Karpas-422 (cell line): ENCODE measurements around the gene RSPRY1. TPM values are rescaled to one million over a fixed set of nuclear protein-coding genes. Genes with fewer than 3 reads are reported as not detected.

ENCODE experiments used
- DNase-seq: peaks from one replicate; pipeline ENCODE4 v3.0.0-alpha.2; 2015
- H2AFZ ChIP-seq: fragments of 200-600 bp; sonication (generic); 2 replicates; pipeline ENCODE4 v1.6.1; 2014; ENCODE audit warnings: antibody characterized with exemption, low read length, mixed read lengths
- H3K27ac ChIP-seq: fragments of 200-600 bp; sonication (generic); 2 replicates; pipeline ENCODE4 v1.5.1; 2014; ENCODE audit warnings: mild to moderate bottlenecking, low read length, moderate library complexity
- H3K27me3 ChIP-seq: fragments of 200-600 bp; sonication (generic); 2 replicates; pipeline ENCODE4 v1.6.1; 2014; ENCODE audit warnings: low read length, mixed read lengths
- H3K36me3 ChIP-seq: fragments of 200-600 bp; sonication (generic); 2 replicates; pipeline ENCODE4 v1.6.1; 2014; ENCODE audit warnings: low read length, mixed read lengths; ENCODE audit not compliant: insufficient read depth
- H3K4me1 ChIP-seq: fragments of 200-600 bp; sonication (generic); 2 replicates; pipeline ENCODE4 v1.6.1; 2014; ENCODE audit warnings: mild to moderate bottlenecking, low read length, mixed read lengths
- H3K4me2 ChIP-seq: fragments of 200-600 bp; sonication (generic); 2 replicates; pipeline ENCODE4 v1.6.1; 2014; ENCODE audit warnings: low read length, low read depth, mild to moderate bottlenecking; ENCODE audit not compliant: poor library complexity, severe bottlenecking
- H3K4me3 ChIP-seq: fragments of 200-600 bp; sonication (generic); 2 replicates; pipeline ENCODE4 v1.5.1; 2014; ENCODE audit warnings: mild to moderate bottlenecking, antibody characterized with exemption, low read length, mixed read lengths
- H3K79me2 ChIP-seq: fragments of 200-600 bp; sonication (generic); 2 replicates; pipeline ENCODE4 v1.6.1; 2014; ENCODE audit warnings: mild to moderate bottlenecking, low read length, mixed read lengths
- H3K9ac ChIP-seq: fragments of 200-600 bp; sonication (generic); 2 replicates; pipeline ENCODE4 v1.6.0; 2014; ENCODE audit warnings: low read length
- H3K9me2 ChIP-seq: fragments of 200-600 bp; sonication (generic), shearing (Covaris generic); replicated peaks from 2 replicates; pipeline ENCODE4 v1.6.0; 2014; ENCODE audit warnings: mild to moderate bottlenecking, low read length, moderate library complexity; ENCODE audit not compliant: insufficient read depth
- H3K9me3 ChIP-seq: fragments of 300-700, 200-600 bp; sonication (generic); 2 replicates; pipeline ENCODE4 v1.6.1; 2014; ENCODE audit warnings: low read length, mixed read lengths
- H4K20me1 ChIP-seq: fragments of 200-600 bp; sonication (generic); 2 replicates; pipeline ENCODE4 v1.6.1; 2014; ENCODE audit warnings: mild to moderate bottlenecking, antibody characterized with exemption, low read length, low read depth; ENCODE audit not compliant: insufficient read depth
- total RNA-seq: library from RNA; depleted of rRNA; stranded (reverse); fragments of >200 nt; shearing (Covaris generic); gene quantifications from 2 replicates; pipeline ENCODE4 v1.2.3, GENCODE V29; 2014; ENCODE audit warnings: low replicate concordance; rRNA removed

Gene RSPRY1
- 23.7 and 26.4 TPM in 2 replicates for total RNA-seq

DNA sequence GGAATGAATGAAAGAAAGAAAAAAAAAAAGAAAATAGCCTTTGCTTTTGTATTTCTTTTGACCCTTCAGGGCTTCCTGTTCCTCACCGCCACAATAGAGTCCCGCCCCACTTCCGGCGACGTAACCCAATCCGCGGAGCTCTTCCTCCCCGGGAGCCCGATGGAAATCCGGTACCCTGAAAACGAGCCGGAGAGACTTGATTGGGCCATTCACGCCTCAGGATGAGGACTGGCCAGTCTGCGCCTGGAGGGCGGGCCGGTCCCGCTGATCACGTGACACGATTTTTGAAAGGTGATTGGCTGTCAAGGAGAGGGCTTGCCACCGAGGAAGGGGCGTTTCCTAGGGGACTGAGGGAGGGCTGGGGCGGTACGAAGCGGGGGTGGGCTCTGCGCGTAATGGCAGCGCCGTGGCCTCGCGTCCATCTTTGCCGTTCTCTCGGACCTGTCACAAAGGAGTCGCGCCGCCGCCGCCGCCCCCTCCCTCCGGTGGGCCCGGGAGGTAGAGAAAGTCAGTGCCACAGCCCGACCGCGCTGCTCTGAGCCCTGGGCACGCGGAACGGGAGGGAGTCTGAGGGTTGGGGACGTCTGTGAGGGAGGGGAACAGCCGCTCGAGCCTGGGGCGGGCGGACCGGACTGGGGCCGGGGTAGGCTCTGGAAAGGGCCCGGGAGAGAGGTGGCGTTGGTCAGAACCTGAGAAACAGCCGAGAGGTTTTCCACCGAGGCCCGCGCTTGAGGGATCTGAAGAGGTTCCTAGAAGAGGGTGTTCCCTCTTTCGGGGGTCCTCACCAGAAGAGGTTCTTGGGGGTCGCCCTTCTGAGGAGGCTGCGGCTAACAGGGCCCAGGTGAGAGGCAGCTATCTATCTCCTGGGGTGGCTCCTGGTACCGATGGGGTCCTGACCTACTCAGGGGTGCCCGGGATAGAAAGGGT, at the start of gene RSPRY1, which contains the start of gene PSME3IP1:
Gene RSPRY1, plus strand, starts transcription at position 385 of the 927 bp plus-strand sequence. CDS start 18,330 bp downstream, outside the sequence.
Gene PSME3IP1, minus strand, starts transcription at position 95 of the 927 bp plus-strand sequence. CDS start 12,185 bp downstream, outside the sequence.
- H3K9me2 ChIP-seq, result no peaks in the 10 kb centered on the region
- peak within 1 kb of the TSS; percentile 60 for H3K27ac ChIP-seq
- H3K27me3 ChIP-seq, result no peaks in the 10 kb centered on the region
- peak; percentile 100 for DNase-seq
- peak within 1 kb of the TSS; percentile 96 for H3K4me3 ChIP-seq
- H3K9me3 ChIP-seq, result no peaks in the 10 kb centered on the region
- H3K9ac ChIP-seq, result peak within 1 kb of the TSS; percentile 93
- peak within 1 kb of the TSS; percentile 91 for H3K4me2 ChIP-seq
- peaks cover 96% of the 10 kb centered on the region for H3K79me2 ChIP-seq
- no peaks in the 10 kb centered on the region for H4K20me1 ChIP-seq
- peak within 1 kb of the TSS; percentile 62; the same call in 1 of the 2 replicates for H2AFZ ChIP-seq
- H3K36me3 ChIP-seq, result peaks cover 3% of the 10 kb centered on the region
- peaks cover 39% of the 10 kb centered on the region for H3K4me1 ChIP-seq

DNA sequence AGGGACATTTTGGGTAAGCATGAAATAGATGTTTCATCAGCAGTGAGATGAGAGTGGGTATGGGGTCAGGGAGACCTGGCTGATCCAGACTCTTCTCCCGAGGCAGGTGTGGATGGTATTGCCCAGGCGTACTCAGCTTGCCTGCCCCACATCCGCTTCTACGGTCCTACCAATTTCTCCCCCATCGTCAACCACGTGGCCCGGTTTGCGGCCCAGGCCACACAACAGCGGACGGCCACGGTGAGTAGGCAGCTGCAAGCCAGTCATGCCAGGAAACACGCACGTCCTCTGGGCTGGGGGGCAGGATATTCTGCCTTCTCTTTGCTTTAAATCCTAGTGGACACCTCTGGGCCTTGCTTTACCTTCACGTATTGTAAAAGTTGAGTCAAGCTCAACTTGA, 49.1 kb upstream of the RSPRY1 start:
- Histone ChIP-seq H3K27ac (no peak overlapping the region), H3K27me3 (no peaks in the 10 kb centered on the region), H3K4me2 (no peak overlapping the region), H3K9me2 (no peaks in the 10 kb centered on the region), H3K4me1 (no peaks in the 10 kb centered on the region), H3K4me3 (no peak overlapping the region), H2AFZ (no peak overlapping the region), H3K79me2 (no peaks in the 10 kb centered on the region), H3K36me3 (no peaks in the 10 kb centered on the region), H3K9ac (no peak overlapping the region), H4K20me1 (no peaks in the 10 kb centered on the region), H3K9me3 (no peaks in the 10 kb centered on the region)
- no peak for DNase-seq

DNA sequence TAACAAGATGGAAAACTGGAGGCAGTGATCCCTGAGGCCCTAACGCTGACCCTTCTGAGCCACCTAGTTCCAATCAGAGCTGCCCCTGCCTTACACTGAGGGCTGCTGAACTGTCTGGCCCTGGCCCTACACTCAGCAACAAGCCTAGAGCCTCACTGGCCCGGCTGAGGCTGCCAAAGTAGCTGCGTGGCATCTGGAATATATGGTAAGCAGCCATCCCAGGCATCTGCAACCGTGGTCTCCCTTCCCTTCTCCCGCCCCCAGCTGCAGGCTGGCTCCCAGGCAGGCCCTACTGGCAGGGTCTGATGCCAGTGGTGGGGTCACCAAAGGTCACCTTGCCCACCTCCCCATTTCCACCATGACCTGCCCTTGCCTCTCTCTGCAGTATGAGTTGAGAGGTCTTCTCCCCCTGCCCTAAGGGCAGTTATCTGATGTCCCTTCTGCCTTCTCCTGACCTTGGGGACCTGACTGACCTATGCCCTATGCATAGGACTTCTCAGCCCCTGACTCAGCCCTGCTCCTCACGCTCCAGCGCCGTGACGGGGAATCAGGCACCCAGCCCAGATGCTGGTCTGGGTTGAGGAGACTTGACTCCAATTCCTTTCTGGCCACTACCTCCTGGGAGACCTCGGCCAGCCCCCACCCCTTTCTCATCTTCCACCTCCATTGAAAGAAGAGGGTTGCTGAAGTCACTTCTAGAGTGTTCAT, 48.4 kb upstream of the RSPRY1 start:
- Histone ChIP-seq H2AFZ (no peak overlapping the region), H3K4me1 (no peaks in the 10 kb centered on the region)

DNA sequence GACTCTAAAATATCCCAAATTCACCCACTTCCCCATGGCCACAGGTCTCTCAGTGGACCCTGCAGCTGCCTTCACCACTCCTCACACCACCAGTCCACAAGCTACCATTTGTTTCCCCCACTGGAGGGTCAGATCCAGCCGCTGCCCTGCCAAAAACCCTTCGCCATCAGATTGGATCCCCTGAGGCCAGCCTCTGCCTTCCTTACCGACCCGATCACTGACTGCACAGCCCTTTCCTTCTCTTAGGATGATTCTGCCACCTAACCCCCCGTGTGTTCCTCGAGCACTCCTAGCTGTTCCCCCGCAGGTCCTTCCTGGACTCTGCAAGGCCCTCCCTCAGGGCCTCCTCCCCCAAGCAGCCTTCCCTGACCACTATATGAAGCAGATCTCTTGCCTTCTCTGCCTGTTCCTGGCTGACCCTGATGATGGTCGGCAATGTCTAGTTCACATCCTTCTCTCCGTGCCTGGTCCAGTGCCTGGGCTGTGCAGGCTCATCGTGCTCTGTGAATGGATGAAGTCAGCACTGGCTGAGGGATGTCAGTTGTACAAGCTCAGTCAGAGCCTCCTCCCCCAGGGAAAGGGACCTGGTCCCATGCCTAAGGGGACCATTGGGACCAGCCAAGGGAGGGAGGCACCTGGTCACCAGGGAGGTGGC, 47.7 kb upstream of the RSPRY1 start:
- Histone ChIP-seq H3K9me3 (no peaks in the 10 kb centered on the region), H4K20me1 (no peaks in the 10 kb centered on the region), H2AFZ (no peak overlapping the region), H3K27ac (no peak overlapping the region), H3K4me1 (no peaks in the 10 kb centered on the region), H3K79me2 (no peaks in the 10 kb centered on the region), H3K4me3 (no peak overlapping the region), H3K9me2 (no peaks in the 10 kb centered on the region), H3K4me2 (no peak overlapping the region), H3K9ac (no peak overlapping the region), H3K36me3 (no peaks in the 10 kb centered on the region), H3K27me3 (no peaks in the 10 kb centered on the region)
- no peak for DNase-seq

More for the DNA sequence above, 48.4 kb upstream of the RSPRY1 start:
- Histone ChIP-seq H4K20me1 (no peaks in the 10 kb centered on the region), H3K4me3 (no peak overlapping the region), H3K9me2 (no peaks in the 10 kb centered on the region), H3K4me2 (no peak overlapping the region), H3K9me3 (no peaks in the 10 kb centered on the region), H3K27ac (no peak overlapping the region), H3K9ac (no peak overlapping the region), H3K79me2 (no peaks in the 10 kb centered on the region), H3K27me3 (no peaks in the 10 kb centered on the region), H3K36me3 (no peaks in the 10 kb centered on the region)
- DNase-seq, result no peak

DNA sequence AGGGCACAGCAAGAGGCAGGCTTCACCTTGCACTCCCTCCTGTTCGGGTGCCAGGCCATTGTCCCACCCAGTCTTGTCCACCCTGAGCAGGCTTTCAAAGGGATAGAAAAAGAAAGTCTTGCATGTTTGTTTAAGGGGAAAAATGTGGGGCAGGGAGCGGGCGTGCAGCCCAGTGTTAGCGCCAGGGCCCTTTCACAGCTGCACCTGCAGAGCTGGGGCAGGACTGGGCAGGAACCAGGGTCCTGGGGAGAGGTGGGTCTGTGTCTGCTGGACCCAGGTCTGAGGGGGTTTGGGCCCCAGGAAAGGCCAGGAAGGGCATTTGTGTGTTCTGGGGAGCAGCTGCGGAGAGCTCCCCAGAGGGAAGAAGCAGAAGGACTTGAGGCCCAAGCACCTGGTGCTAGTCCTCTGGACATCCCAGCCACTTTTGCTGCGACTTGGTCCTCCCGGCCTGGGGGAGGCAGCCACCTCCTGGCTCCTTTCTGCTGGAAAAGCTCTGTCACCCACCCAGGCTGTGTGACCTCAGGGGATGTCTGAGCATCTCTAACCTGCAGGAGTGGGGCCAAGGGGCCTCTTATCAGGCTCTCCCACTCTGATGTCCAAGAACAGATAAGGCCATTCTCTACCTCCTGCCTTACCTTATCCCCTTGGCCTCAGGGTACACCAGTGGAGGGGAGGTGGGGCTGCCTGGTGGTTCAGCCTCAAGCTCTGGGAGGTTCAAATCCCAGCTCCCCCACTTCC, 45.0 kb upstream of the RSPRY1 start:
- DNase-seq, result no peak
- Histone ChIP-seq H4K20me1 (no peaks in the 10 kb centered on the region), H3K9ac (no peak overlapping the region), H3K27me3 (no peaks in the 10 kb centered on the region), H3K9me3 (no peaks in the 10 kb centered on the region), H3K9me2 (no peaks in the 10 kb centered on the region), H3K4me3 (no peak overlapping the region), H3K4me1 (no peaks in the 10 kb centered on the region), H2AFZ (no peak overlapping the region), H3K36me3 (no peaks in the 10 kb centered on the region), H3K27ac (no peak overlapping the region), H3K79me2 (no peaks in the 10 kb centered on the region), H3K4me2 (no peak overlapping the region)

DNA sequence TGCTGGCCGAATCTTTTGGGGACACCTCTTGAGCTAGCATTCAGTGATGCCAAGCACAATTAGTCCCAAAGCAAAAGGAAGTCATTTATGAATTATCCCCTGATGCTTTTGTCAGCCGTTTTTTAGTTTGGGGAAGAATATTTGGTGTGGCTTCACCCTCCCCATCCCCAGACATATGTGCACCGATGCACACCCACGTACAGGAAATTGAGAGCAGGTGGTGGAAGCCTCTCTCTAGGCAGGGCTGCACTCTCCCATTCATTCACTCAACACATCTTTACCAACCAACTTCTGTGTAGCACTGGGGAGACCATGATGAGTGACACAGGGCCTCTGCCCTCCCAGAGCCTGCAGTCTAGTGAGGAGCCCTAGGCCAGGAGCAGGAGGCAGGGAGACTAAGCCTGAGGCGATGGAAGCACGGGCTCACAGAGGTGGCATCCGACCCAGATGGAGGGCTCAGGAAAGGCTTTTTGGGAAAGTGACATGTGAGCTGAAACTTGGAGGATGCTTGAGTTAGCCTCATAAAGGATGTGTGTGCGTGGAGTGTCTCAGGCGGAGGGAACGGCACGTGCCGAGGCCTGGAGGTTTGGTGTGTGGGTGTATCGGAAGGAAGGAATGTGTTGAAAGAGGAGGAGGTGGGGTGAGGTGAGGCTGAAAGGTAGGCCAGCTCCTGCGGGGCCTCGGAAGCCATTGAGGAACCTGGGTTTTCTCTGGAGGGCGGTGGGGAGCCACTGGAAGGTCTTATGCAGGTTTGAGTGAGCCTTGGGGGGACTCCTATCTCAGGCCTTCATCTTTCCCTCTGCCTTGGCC, 44.1 kb upstream of the RSPRY1 start:
- no peak for DNase-seq
- Histone ChIP-seq H2AFZ (no peak overlapping the region), H3K27ac (no peak overlapping the region), H3K79me2 (no peaks in the 10 kb centered on the region), H3K9me2 (no peaks in the 10 kb centered on the region), H3K4me1 (no peaks in the 10 kb centered on the region), H3K9me3 (no peaks in the 10 kb centered on the region), H4K20me1 (no peaks in the 10 kb centered on the region), H3K4me3 (no peak overlapping the region), H3K4me2 (no peak overlapping the region), H3K9ac (no peak overlapping the region), H3K36me3 (no peaks in the 10 kb centered on the region), H3K27me3 (no peaks in the 10 kb centered on the region)
